ENCODE results near the gene KMT5B.

GRCh38 chr11:68199295-68199987 lies 13.7 kb downstream of the KMT5B start:
- TF ChIP-seq CTCF (conservative IDR thresholded peaks at IDR 0.05; ENCODE audit: low read length) (no peak), EZH2phosphoT487 (IDR thresholded peaks at IDR 0.05; ENCODE audit: borderline replicate concordance) (no peak)
